Measurements from ENCODE around the gene DTNB.

Gene DTNB

GRCh38 chr2:25493207-25493606 lies 180.2 kb downstream of the DTNB start:
- TF ChIP-seq CTCF (IDR thresholded peaks at IDR 0.05; ENCODE audit: low read depth, low read length) = no peak
- no peak overlapping the region for H3K4me3 ChIP-seq (replicated peaks in 1 of 2; ENCODE audit: low read depth in 2 of 2, low read length in 2 of 2)
- no peak for DNase-seq (ENCODE audit: low read depth in 2 of 2)

- DNase-seq (ENCODE audit: low read depth in 2 of 2) = no peak
- no peak overlapping the region for H3K4me3 ChIP-seq (replicated peaks in 1 of 2; ENCODE audit: low read depth in 2 of 2, low read length in 2 of 2)
- TF ChIP-seq CTCF (IDR thresholded peaks at IDR 0.05; ENCODE audit: low read depth, low read length) = no peak
Measured at GRCh38 chr2:25492726-25493125, 180.7 kb downstream of the DTNB start.

- DNase-seq (ENCODE audit: low read depth in 2 of 2) = peak; percentile 64 to 68
- H3K4me3 ChIP-seq (replicated peaks in 1 of 2; ENCODE audit: low read depth in 2 of 2, low read length in 2 of 2) = no peak overlapping the region
- no peak for TF ChIP-seq CTCF (IDR thresholded peaks at IDR 0.05; ENCODE audit: low read depth, low read length)
Measured at GRCh38 chr2:25491966-25492532, 181.3 kb downstream of the DTNB start.

GRCh38 chr2:25491003-25491696 lies 182.2 kb downstream of the DTNB start:
- no peak overlapping the region for H3K4me3 ChIP-seq (replicated peaks in 1 of 2; ENCODE audit: low read depth in 2 of 2, low read length in 2 of 2)
- TF ChIP-seq CTCF (IDR thresholded peaks at IDR 0.05; ENCODE audit: low read depth, low read length) = no peak
- DNase-seq (ENCODE audit: low read depth in 2 of 2) = peak; percentile 42 to 69

- H3K4me3 ChIP-seq (replicated peaks in 1 of 2; ENCODE audit: low read depth in 2 of 2, low read length in 2 of 2) = no peak overlapping the region
- no peak for DNase-seq (ENCODE audit: low read depth in 2 of 2)
- no peak for TF ChIP-seq CTCF (IDR thresholded peaks at IDR 0.05; ENCODE audit: low read depth, low read length)
Measured at GRCh38 chr2:25490217-25490616, 183.2 kb downstream of the DTNB start.

GRCh38 chr2:25489631-25490030 lies 183.7 kb downstream of the DTNB start:
- no peak for TF ChIP-seq CTCF (IDR thresholded peaks at IDR 0.05; ENCODE audit: low read depth, low read length)
- no peak overlapping the region for H3K4me3 ChIP-seq (replicated peaks in 1 of 2; ENCODE audit: low read depth in 2 of 2, low read length in 2 of 2)
- DNase-seq (ENCODE audit: low read depth in 2 of 2) = no peak

All from cardiac fibroblast (primary cell).